Lower leg skin (tissue), 3 donors: Measurements from ENCODE around the gene ECE1.

Experiments used
- POLR2A ChIP-seq, 2 donors: fragments of 450-650 bp; IDR thresholded peaks; one replicate each; pipeline ENCODE4 v1.6.1; 2016 to 2017; ENCODE audit warnings: antibody characterized with exemption in 2 of 2, mild to moderate bottlenecking in 1 of 2, moderate library complexity in 1 of 2
- TF ChIP-seq, protein P1 (sequence below), 3 donors: fragments of 450-650 bp; IDR thresholded peaks; one replicate each; pipeline ENCODE4 v1.5.1; 2016; ENCODE audit warnings: antibody characterized with exemption in 3 of 3, mild to moderate bottlenecking in 3 of 3, moderate library complexity in 2 of 3

DNA sequence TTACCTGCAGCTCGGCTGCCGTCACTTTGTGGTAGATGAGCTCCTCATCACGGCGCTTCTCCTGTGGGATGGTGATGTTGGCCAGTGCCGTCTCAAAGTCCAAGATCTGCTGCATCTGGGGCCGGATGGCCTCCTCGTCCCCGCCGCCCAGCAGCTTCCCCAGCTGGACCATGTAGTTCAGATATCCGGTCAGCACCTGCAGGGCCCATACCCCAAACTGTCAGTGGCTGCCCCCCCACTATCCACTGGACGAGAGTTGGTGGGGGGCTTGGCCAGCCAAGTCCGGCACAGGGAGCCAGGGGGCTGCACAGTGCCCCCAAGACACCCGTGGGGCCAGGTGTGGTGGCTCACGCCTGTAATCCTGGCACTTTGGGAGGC, 34.3 kb downstream of the ECE1 start:
- TF ChIP-seq, protein P1, sequence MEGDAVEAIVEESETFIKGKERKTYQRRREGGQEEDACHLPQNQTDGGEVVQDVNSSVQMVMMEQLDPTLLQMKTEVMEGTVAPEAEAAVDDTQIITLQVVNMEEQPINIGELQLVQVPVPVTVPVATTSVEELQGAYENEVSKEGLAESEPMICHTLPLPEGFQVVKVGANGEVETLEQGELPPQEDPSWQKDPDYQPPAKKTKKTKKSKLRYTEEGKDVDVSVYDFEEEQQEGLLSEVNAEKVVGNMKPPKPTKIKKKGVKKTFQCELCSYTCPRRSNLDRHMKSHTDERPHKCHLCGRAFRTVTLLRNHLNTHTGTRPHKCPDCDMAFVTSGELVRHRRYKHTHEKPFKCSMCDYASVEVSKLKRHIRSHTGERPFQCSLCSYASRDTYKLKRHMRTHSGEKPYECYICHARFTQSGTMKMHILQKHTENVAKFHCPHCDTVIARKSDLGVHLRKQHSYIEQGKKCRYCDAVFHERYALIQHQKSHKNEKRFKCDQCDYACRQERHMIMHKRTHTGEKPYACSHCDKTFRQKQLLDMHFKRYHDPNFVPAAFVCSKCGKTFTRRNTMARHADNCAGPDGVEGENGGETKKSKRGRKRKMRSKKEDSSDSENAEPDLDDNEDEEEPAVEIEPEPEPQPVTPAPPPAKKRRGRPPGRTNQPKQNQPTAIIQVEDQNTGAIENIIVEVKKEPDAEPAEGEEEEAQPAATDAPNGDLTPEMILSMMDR (IDR thresholded peaks at IDR 0.05) = no peak
- TF ChIP-seq POLR2A (IDR thresholded peaks at IDR 0.05) = no peak
